ENCODE measurements around the gene NR4A3.
"Not testable (repeated sequence)": the region's sequence is repeated elsewhere in the genome, so short reads cannot be mapped to it uniquely, and the experiment has no call there.

Gene NR4A3

GRCh38 chr9:99821396-99822108, at the start of gene NR4A3:
NR4A3 (plus strand) TSS chr9:99821885; CDS start chr9:99828043, 6,158 bp downstream.
- in situ Hi-C loops (cut with HindIII; ENCODE audit: low sequenced_read_pairs): no loop called here

GRCh38 chr9:99773468-99774138, 48.1 kb upstream of the NR4A3 start:
- in situ Hi-C loops (cut with HindIII; ENCODE audit: low sequenced_read_pairs): no loop called here

GRCh38 chr9:99778308-99778707, 43.4 kb upstream of the NR4A3 start:
- in situ Hi-C loops (cut with HindIII; ENCODE audit: low sequenced_read_pairs): no loop called here

- in situ Hi-C loops (cut with HindIII; ENCODE audit: low sequenced_read_pairs): no loop called here
Observed at GRCh38 chr9:99778836-99779235, 42.8 kb upstream of the NR4A3 start.

- in situ Hi-C loops (cut with HindIII; ENCODE audit: low sequenced_read_pairs): no loop called here
Observed at GRCh38 chr9:99779277-99779676, 42.4 kb upstream of the NR4A3 start.

GRCh38 chr9:99782349-99782748, 39.3 kb upstream of the NR4A3 start:
- in situ Hi-C loops (cut with HindIII; ENCODE audit: low sequenced_read_pairs): not testable (repeated sequence)

GRCh38 chr9:99782962-99783718, 38.5 kb upstream of the NR4A3 start:
- in situ Hi-C loops (cut with HindIII; ENCODE audit: low sequenced_read_pairs): no loop called here

- in situ Hi-C loops (cut with HindIII; ENCODE audit: low sequenced_read_pairs): no loop called here
Observed at GRCh38 chr9:99783799-99784198, 37.9 kb upstream of the NR4A3 start.

GRCh38 chr9:99785010-99785590, 36.6 kb upstream of the NR4A3 start:
- in situ Hi-C loops (cut with HindIII; ENCODE audit: low sequenced_read_pairs): no loop called here

GRCh38 chr9:99787556-99787955, 34.1 kb upstream of the NR4A3 start:
- in situ Hi-C loops (cut with HindIII; ENCODE audit: low sequenced_read_pairs): no loop called here

GRCh38 chr9:99793528-99793927, 28.2 kb upstream of the NR4A3 start:
- in situ Hi-C loops (cut with HindIII; ENCODE audit: low sequenced_read_pairs): no loop called here

- in situ Hi-C loops (cut with HindIII; ENCODE audit: low sequenced_read_pairs): no loop called here
Observed at GRCh38 chr9:99796231-99796630, 25.5 kb upstream of the NR4A3 start.

GRCh38 chr9:99801775-99802174, 19.9 kb upstream of the NR4A3 start:
- in situ Hi-C loops (cut with HindIII; ENCODE audit: low sequenced_read_pairs): no loop called here

- in situ Hi-C loops (cut with HindIII; ENCODE audit: low sequenced_read_pairs): no loop called here
Observed at GRCh38 chr9:99803694-99804093, 18.0 kb upstream of the NR4A3 start.

GRCh38 chr9:99807276-99807852, 14.3 kb upstream of the NR4A3 start:
- in situ Hi-C loops (cut with HindIII; ENCODE audit: low sequenced_read_pairs): no loop called here

GRCh38 chr9:99807956-99808355, 13.7 kb upstream of the NR4A3 start:
- in situ Hi-C loops (cut with HindIII; ENCODE audit: low sequenced_read_pairs): no loop called here

- in situ Hi-C loops (cut with HindIII; ENCODE audit: low sequenced_read_pairs): no loop called here
Observed at GRCh38 chr9:99808454-99808853, 13.2 kb upstream of the NR4A3 start.

GRCh38 chr9:99809586-99810319, 11.9 kb upstream of the NR4A3 start:
- in situ Hi-C loops (cut with HindIII; ENCODE audit: low sequenced_read_pairs): no loop called here

GRCh38 chr9:99811172-99811571, 10.5 kb upstream of the NR4A3 start:
- in situ Hi-C loops (cut with HindIII; ENCODE audit: low sequenced_read_pairs): no loop called here

- in situ Hi-C loops (cut with HindIII; ENCODE audit: low sequenced_read_pairs): no loop called here
Observed at GRCh38 chr9:99811598-99812383, 9.9 kb upstream of the NR4A3 start.

All from endothelial cell of hepatic sinusoid (primary cell).